ENCODE results near the gene CFAP65.

GRCh38 chr2:218992196-218992595, 49.1 kb downstream of the CFAP65 start:
- TF ChIP-seq CTCF (IDR thresholded peaks at IDR 0.05), result no peak
- TF ChIP-seq POLR2AphosphoS5 (IDR thresholded peaks at IDR 0.05), result no peak
- TF ChIP-seq EP300 (IDR thresholded peaks at IDR 0.05), result no peak
- TF ChIP-seq POLR2A (IDR thresholded peaks at IDR 0.05), result no peak
